Pancreas (tissue), 10 donors: ENCODE results near the gene MAML3. TPM values are rescaled to one million over a fixed set of nuclear protein-coding genes. Genes with fewer than 3 reads are reported as not detected.

ENCODE experiments used
- ATAC-seq, 4 donors: fragments of 200-7000 bp; cut with Tn5 transposase; one replicate each; pipeline versions ENCODE4 v1.8.0 to v1.9.1; 2020; ENCODE audit warnings: mild to moderate bottlenecking in 4 of 4, moderate library complexity in 4 of 4
- DNase-seq, 6 donors: peaks; one replicate each; pipeline ENCODE4 v3.0.0-alpha.2; 2020
- FAIRE-seq: peaks from 2 replicates; lab custom pipeline; 2012; peaks lifted over from hg19 to GRCh38; lab: Jason Lieb, UNC
- H3K27ac ChIP-seq, 4 donors: fragments of 200-600 bp; sonication (generic); 1 replicate in 3 of 4; 2 replicates in 1 of 4; pipeline versions ENCODE4 v1.5.0 to v1.8.0; 2020
- H3K27me3 ChIP-seq, 4 donors: fragments of 200-600 bp; one replicate each; pipeline ENCODE4 v1.8.0; 2021
- H3K36me3 ChIP-seq, 3 donors: fragments of 200-600 bp; sonication (generic) in 1 of 3; one replicate each; pipeline versions ENCODE4 v1.5.0 to v1.8.0; 2020 to 2021
- H3K4me1 ChIP-seq, 3 donors: fragments of 200-600 bp; one replicate each; pipeline ENCODE4 v1.8.0; 2021
- H3K4me3 ChIP-seq, 4 donors: fragments of 200-600 bp; sonication (generic) in 2 of 4; one replicate each; pipeline versions ENCODE4 v1.5.0 to v1.8.0; 2020 to 2021
- H3K9me3 ChIP-seq, 4 donors: fragments of 200-600 bp; one replicate each; pipeline ENCODE4 v1.8.0; 2021
- CTCF ChIP-seq, 4 donors: fragments of 200-600 bp; sonication (generic) in 3 of 4; IDR thresholded peaks; one replicate each; pipeline versions ENCODE4 v1.5.0 to v1.8.0; 2021; ENCODE audit warnings: antibody characterized with exemption in 4 of 4
- WGBS, 2 donors: extraction: QIAGEN DNeasy Blood & Tissue Kit; methylation state at CpG; one replicate each; pipeline ENCODE4 v1.1.7; 2013; 5-methylcytosine and 5-hydroxymethylcytosine counted together
- intact Hi-C, 3 donors: fragments of 100-400 bp; cut with DNase I; formaldehyde crosslinking; loops; one replicate each; pipeline versions ENCODE4 v1.11.1 to v1.14.2; 2022
- polyA plus RNA-seq, 2 donors: library from polyadenylated mRNA; stranded (reverse); fragments of 200-250 nt; gene quantifications; one replicate each; pipeline ENCODE4 v1.2.3, GENCODE V29; 2013
- total RNA-seq, 6 donors: library from RNA; stranded (reverse); fragmentation: NEBNext Ultra II Directional in 4 of 6; extraction: Animal tissue kit (Norgen Biotek cat#: 25700) in 4 of 6; gene quantifications; one replicate each; pipeline versions ENCODE4 v1.2.1 to v1.2.4, GENCODE V29; 2021 to 2023
- donor health status: healthy with polysubstance abuse.
- donor health status: DM: no; HTN: no; CAD: no; lungs with moderate emphysema.
- donor health status: DM: no; HTN: no; CAD: no.
- donor health status: control.
- donor health status: control.
- donor health status: Bipolar disorder and iron deficiency.
- donor health status: DM: yes; HTN: yes; CAD: no.
- donor health status: DM: no; HTN: no; CAD: no.
- donor health status: DM: no; HTN: no; CAD: no.
- donor health status: DM: yes; HTN: yes; CAD: no.

MAML3 gene
- total and polyA plus RNA-seq, 8 donors: 3.8 to 8.9 (median 5.9) TPM

DNA sequence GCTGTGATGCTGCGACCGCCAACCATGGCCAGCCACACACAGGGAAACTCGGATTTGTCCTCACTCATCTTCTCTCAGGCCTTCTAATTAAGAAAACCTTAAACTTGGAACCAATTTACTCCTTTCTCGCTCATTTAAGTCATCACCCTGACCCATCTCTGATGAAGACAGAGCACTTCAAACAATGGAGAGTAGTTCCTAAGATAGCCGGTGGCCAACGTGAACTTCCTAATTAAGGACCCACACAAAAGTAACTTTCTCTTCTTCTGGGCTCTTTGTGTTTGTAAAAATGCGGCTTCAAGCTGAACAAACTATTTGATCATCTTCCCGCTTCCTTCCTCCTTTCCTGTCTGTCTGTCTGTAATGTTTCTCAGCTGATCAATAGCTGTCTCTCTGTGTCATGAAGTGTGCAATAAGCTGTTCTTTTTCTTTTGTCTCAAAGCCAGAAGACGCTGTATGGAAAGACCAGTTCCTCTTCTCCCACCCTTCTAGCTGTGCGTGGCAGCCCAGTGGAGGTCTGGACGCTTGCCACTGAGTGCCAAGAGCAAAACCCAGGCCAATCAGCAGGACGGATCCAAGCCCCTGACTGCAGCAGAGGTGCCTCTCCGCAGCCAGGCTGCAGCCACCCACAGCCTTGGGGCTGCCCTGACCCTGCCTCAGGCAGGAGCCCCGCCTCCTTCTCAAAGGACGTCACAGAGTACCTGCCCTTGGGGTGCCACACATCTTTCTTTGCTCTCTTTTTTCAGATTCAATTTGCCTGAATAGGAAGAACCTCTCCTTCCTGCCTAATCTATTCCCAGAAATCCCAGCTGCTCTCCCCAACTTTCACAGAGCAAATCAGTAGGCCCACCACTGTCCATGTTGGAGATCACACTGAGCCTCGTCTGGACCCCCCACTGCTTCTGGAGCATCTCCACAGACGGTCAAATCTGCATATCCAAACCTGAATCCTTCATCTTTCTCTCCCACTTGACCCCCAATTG lies 59.3 kb downstream of the MAML3 start:
- FAIRE-seq: no peak
- 42 to 60% methylated on average over 17 of the region's 17 CpGs for WGBS, 2 donors
- TF ChIP-seq CTCF (IDR thresholded peaks at IDR 0.05): no peak

GRCh38 chr4:140092094-140092851 lies 61.7 kb downstream of the MAML3 start:
- WGBS, 2 donors: 21 to 22% methylated on average over 23 of the region's 23 CpGs
- ATAC-seq: peak; percentile 23 to 60 (median 43)
- FAIRE-seq: no peak

More for the DNA sequence above, 59.3 kb downstream of the MAML3 start:
- H3K27me3 ChIP-seq: no peaks in the 10 kb centered on the region
- ATAC-seq (peak; percentile 66 to 77 (median 71)), DNase-seq (peak; percentile 54 to 80 (median 66))
- peak overlapping the region; percentile 14 to 67 (median 54) for H3K27ac ChIP-seq
- intact Hi-C loops: no loop called here
- no peaks in the 10 kb centered on the region for H3K9me3 ChIP-seq
- H3K36me3 ChIP-seq: no peaks in the 10 kb centered on the region
- H3K4me1 ChIP-seq: peaks cover 9 to 54% (median 12%) of the 10 kb centered on the region in 3 donors
- no peak overlapping the region for H3K4me3 ChIP-seq

DNA sequence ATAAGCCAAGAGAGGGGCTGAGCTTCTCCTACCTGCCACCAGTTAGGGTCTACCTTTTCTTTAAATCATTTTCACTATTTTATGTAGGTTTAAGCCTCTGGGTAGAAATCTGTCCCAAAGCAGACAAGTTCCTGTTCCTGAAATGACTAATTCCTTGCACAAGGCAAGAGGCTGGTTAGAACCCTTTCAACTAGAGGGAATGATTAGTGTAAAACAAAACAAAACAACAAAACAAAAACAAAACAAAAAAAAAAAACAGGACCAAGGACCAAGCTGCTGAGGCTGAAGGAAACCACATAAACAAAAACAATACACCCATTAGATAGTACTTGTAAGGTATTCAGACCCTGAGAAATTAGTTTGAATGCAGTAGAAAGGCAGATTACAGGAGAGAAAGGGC lies 62.7 kb downstream of the MAML3 start:
- FAIRE-seq (no peak), ATAC-seq (no peak), DNase-seq (no peak)
- intact Hi-C loops: no loop called here
- Histone ChIP-seq H3K36me3 (no peaks in the 10 kb centered on the region), H3K4me3 (no peak overlapping the region), H3K9me3 (no peaks in the 10 kb centered on the region), H3K27me3 (no peaks in the 10 kb centered on the region), H3K27ac (no peak overlapping the region), H3K4me1 (peaks cover 9 to 42% (median 12%) of the 10 kb centered on the region in 3 donors)
- no peak for TF ChIP-seq CTCF (IDR thresholded peaks at IDR 0.05)

More at GRCh38 chr4:140092094-140092851, 61.7 kb downstream of the MAML3 start:
- H3K4me1 ChIP-seq: peaks cover 9 to 48% (median 12%) of the 10 kb centered on the region in 3 donors
- no peak for TF ChIP-seq CTCF (IDR thresholded peaks at IDR 0.05)
- peak in 5 of 6 donors; percentile 18 to 69 (median 34) for DNase-seq
- no peaks in the 10 kb centered on the region for H3K36me3 ChIP-seq
- H3K4me3 ChIP-seq: peak overlapping the region in 2 of 4 donors; percentile 22 to 37
- no peaks in the 10 kb centered on the region for H3K27me3 ChIP-seq
- intact Hi-C loops: no loop called here
- H3K27ac ChIP-seq: peak overlapping the region in 3 of 4 donors; percentile 39 to 70 (median 48)
- no peaks in the 10 kb centered on the region for H3K9me3 ChIP-seq

DNA sequence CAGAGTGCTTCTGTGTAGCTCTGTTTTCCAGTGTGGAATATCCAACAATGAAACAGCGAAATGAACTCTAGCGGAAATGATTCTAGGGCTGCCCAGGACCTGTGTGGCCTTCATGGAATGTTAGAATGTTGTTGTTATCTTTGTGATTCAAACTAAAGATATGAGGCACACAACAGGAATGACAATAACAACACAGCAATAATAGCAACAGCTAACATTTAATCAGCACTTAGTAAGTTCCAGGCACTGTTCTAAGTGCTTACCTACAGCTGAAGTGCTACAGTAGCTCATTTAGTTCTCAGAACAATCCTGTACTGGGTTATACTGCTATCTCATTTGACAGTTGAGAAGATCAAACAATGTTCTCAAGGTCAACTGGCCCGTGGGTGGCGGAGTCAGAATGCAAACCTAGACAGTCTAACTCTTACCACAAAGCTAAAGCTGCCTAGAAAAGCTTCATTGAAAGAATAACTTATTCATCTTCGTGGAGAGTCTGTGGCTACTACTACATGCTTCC lies 63.7 kb downstream of the MAML3 start:
- H3K4me1 ChIP-seq: peaks cover 9 to 37% (median 12%) of the 10 kb centered on the region in 3 donors

More for the DNA sequence above, 63.7 kb downstream of the MAML3 start:
- FAIRE-seq: no peak
- 55 to 56% methylated on average over 5 of the region's 5 CpGs for WGBS, 2 donors
- Histone ChIP-seq H3K4me3 (no peak overlapping the region), H3K9me3 (no peaks in the 10 kb centered on the region), H3K36me3 (no peaks in the 10 kb centered on the region), H3K27me3 (no peaks in the 10 kb centered on the region), H3K27ac (no peak overlapping the region)
- intact Hi-C loops: no loop called here
- ATAC-seq: no peak
- TF ChIP-seq CTCF (IDR thresholded peaks at IDR 0.05): no peak
- no peak for DNase-seq
